Effector CD4-positive, alpha-beta T cell (primary cell): ENCODE results near the gene KIAA1217.

Experiments used
- DNase-seq: peaks from one replicate; pipeline ENCODE4 v3.0.0-alpha.2; 2020

KIAA1217 gene

GRCh38 chr10:24207781-24208611, 942 bp upstream of the KIAA1217 start:
- DNase-seq, result no peak

DNA sequence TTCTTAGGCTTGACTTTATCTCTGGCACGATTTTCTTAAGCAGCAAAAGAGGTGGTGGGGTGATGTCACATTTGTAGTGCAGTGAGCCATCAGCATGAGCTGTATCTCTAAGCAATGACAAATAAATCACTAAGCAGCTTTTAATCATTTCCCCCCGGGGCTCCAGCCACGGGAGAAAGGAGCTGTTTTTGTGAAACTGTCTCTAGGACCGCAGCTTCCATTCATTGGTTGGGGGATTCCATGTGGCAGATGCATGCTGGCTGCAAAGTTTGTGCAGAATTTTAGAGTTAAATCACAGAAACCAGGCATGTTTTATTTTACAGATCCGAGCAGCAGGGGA, 464 bp downstream of the KIAA1217 start:
- DNase-seq, result no peak

DNA sequence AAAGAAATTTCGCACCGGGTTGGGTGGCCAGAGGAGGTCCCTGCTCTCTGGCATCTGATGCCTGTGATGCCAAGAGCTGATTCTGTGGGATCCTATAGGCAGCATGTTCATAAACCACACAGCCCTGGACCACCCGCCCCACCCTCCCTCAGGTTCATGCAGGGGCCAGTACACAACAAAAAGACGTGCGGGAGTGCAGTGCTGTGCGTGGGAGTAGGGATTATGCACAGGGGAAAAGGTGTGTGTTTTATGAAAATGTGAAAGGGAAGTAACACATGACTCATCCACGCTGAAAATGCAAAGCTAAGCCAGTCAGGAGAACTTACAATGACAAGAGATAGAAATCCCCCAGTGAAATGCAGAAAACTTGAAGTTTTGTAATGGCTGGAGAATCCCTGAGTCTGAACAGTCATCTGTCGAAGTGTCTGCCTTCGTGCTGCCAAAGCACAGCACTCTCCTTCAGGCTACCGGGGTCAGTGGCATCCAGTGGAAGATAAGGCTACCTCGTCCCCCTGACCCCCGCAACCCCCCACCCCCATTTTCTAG, 1.1 kb downstream of the KIAA1217 start:
- no peak for DNase-seq

DNA sequence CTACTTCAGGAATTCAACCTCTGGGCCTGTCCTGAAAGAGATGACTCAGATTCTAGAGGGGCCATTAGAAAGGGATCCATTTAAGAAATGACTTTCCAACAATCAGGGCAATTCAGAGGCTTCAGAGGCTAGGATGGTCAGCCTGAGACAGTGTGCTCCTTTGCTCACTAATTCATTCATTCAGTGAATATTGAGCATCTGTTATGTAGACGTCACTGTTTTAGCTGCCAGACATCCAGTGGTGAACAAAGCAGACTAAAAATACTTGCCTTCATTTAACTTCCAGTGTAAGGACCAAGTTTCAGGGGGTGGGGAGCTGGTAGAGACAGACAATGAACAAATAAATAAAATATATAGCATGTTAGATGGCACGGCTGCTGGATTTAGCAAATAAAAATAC, 1.6 kb downstream of the KIAA1217 start:
- DNase-seq, result no peak

GRCh38 chr10:24213266-24213665, 4.3 kb downstream of the KIAA1217 start:
- no peak for DNase-seq

DNA sequence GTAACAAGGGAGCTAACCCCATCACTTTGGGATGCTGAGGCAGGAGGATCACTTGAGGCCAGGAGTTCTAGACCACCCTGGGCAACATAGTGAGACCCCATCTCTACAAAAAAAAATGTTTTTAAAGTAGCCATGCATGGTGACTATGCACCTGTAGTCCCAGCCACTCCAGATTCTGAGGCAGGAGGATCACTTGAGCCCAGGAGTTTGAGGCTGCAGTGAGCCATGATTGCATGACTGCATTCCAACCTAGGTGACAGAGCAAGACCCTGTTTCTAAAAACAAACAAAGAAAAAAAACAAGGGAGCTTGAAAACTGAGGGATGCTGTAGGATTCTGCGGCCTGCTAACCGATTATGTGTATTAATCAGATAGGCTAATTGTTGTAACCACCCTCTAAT, 4.9 kb downstream of the KIAA1217 start:
- DNase-seq, result no peak

DNA sequence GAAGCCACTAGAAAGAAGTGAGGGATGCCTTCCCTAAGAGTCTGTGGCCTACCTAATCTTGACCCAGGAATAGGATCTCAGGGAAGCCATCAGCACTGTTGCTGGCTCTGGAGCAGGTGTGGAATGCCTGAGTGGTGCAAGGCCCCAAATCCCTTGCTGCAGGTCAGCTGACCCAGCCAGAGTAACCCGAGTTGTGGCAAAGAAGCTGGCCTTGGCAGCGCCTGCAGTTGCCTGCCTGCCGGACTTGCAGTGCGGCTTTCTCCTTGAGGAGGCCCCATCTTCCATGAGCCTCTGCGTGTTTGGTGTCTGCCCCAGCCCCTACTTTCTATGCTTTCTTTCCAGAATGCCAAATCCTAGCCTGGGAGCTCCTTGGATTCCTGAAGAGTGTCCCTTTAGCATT, 5.8 kb downstream of the KIAA1217 start:
- no peak for DNase-seq

GRCh38 chr10:24215196-24215595, 6.3 kb downstream of the KIAA1217 start:
- DNase-seq, result no peak

DNA sequence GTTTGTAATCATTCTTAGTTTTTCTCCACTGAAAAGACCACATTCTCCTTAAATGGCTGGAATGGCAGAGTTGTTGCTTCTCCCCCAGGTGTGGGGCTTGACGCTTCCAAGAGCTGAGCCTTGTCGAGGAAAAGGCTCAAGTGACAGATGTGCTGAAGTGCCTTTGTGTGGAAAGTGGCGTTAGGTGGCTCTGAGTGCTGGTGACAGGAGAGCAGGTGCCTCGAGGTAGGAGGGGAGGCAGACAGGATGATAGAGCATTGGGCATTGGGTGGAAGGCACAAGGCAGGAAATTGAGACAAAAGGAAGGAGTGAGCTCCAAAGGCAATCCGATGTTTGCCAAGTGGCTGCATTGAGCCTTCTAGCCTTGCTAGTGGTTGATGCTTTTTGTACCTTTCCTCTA, 6.7 kb downstream of the KIAA1217 start:
- no peak for DNase-seq

DNA sequence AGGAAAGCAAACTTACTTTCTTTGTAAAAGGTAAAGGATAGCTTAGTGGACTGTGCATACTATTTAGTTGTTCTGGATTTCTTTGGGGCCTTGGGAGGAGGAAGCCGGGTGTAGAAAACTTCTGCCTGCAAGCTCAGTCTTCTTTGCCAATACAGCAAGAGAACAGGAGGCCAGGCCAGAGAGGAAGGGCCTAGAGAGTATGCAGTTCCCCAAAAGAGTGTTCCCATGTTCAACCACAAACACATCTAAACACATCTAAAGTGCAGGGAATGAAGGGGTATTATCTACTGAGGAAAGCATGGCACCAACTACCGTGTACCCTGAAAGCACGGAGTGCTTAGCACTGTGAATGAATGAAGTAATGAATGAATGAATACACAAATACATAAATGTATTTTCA, 11.0 kb downstream of the KIAA1217 start:
- DNase-seq, result no peak

DNA sequence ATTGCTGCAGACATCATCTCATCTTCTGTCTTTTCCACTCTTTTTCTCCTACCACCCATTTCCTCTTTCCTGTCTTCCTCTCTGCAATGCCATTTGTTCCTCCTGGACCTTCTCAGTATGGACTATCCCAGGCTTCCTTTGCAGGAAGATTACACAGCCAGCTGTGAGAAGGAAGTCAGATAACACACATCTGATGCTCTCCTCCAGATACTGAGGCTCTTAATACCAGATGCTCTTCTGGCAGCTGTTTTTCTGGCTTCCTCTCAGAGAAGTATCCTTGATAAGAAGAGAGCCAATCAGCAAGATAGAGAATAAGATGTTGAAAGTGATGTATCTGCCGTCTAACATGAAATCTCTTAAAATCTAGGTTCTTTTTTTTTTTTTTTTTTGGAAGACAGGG, 14.4 kb downstream of the KIAA1217 start:
- DNase-seq, result no peak

- no peak for DNase-seq
Observed at GRCh38 chr10:24223953-24224352, 15.0 kb downstream of the KIAA1217 start.

DNA sequence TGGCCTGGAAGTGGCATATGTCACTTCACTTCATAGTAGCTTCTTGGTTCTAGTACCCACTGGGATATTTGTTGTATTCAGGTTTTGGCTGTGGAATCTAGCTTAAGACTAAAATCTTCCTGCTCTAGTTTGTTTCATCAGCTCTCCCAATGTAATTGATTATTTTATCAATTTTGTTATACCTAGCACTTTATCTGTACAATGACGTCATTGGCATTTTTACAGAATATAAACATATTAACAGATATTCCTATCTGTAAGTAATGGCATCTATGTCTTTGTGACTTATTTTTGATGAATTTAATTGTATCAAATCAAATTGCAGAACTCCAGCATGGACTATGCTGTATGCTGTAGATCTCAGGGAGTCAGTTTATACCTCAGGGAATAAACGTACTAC, 19.7 kb downstream of the KIAA1217 start:
- DNase-seq, result no peak

DNA sequence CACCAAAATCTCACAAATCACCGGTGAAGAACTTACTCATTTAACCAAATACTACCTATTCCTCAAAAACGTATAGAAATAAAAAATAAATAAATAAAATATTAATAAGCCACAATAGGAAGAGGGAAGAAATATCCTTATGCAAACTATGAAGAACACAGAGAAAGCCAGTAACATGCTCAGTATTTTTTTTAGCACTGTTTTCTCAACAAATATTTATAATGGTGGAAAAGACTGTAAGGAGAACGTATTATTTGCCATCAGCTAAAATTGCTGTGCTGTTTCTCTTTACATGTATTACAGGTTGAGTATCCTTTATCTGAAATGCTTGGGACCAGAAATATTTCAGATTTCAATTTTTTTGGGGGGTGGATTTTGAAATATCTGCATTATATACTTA, 21.0 kb downstream of the KIAA1217 start:
- DNase-seq, result no peak

DNA sequence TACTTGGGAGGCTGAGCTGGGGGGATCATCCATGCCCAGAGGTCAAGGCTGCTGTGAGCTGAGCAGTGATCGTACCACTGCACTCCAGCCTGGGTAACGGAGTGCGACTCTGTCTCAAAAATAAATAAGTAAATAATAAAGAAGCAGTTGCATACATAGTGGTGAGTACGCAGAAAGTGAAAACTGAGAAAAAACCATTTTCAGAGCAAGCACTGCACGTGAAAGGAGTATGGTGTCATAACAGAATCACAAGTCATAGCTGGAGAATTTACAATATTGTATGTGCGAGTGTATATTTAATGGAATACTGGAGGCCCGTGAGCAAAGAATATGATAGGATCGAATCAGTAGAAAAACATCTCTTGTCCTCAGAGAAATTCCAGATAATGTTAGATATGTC, 22.3 kb downstream of the KIAA1217 start:
- DNase-seq, result no peak

- DNase-seq, result no peak
Observed at GRCh38 chr10:24234784-24235183, 25.8 kb downstream of the KIAA1217 start.

- no peak for DNase-seq
Observed at GRCh38 chr10:24235471-24235870, 26.5 kb downstream of the KIAA1217 start.

- no peak for DNase-seq
Observed at GRCh38 chr10:24237801-24238395, 29.0 kb downstream of the KIAA1217 start.

- no peak for DNase-seq
Observed at GRCh38 chr10:24238519-24239247, 29.7 kb downstream of the KIAA1217 start.

- DNase-seq, result no peak
Observed at GRCh38 chr10:24239289-24240040, 30.5 kb downstream of the KIAA1217 start.

DNA sequence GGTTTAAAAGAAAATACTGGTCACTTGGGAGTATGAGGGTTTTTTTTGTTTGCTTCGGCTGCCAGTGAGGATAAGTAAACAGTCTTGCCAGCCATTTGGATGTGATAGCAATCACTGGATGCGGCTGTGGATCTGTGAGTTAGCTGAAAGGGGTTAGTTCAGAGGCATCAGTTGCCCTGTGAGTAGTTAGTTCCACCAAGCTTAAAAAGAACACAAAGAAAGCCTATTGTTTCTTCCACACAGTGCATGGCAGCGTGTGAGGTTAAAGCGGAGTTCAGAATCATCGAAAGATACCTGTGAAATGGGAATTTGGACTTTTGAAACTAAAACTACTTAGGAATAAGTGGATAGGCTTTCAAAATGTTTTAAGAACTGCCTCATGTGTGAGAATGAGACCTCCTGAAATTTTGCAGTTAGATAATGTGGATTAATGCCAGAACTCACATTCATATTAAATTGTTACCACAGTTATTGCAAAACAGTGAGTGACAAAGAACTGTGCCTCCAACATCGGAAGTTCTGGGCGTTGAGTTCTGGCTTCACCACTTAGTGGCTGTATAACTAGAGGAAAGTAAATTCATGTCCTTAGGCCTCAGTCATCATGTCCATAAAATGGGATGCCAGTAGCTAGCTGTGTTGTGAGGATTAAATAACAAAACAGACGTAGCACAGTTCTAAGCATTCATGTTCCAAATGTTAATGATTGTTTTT, 31.3 kb downstream of the KIAA1217 start:
- DNase-seq, result no peak

- DNase-seq, result no peak
Observed at GRCh38 chr10:24241536-24242040, 32.6 kb downstream of the KIAA1217 start.
